HFFc6 (cell line): ENCODE data around the gene SART1. TPM values are rescaled to one million over a fixed set of nuclear protein-coding genes. Genes with fewer than 3 reads are reported as not detected.
"Not testable (repeated sequence)": the region's sequence is repeated elsewhere in the genome, so short reads cannot be mapped to it uniquely, and the experiment has no call there.

Experiments
- DNase-seq: peaks from one replicate; pipeline ENCODE4 v3.0.0-alpha.2; 2018
- H3K27ac Mint-ChIP-seq: 2 replicates; pipeline ENCODE4 v1.8.0; 2020; ENCODE audit warnings: mild to moderate bottlenecking, mixed read lengths
- H3K27me3 Mint-ChIP-seq: 2 replicates; pipeline ENCODE4 v1.8.0; 2021; ENCODE audit warnings: mild to moderate bottlenecking, moderate library complexity, mixed read lengths; ENCODE audit not compliant: insufficient read depth
- H3K36me3 Mint-ChIP-seq: 2 replicates; pipeline ENCODE4 v1.8.0; 2021; ENCODE audit warnings: low read depth, mixed read lengths
- H3K4me1 Mint-ChIP-seq: 2 replicates; pipeline ENCODE4 v1.8.0; 2020; ENCODE audit warnings: low read depth, mixed read lengths
- H3K4me3 Mint-ChIP-seq: 2 replicates; pipeline ENCODE4 v1.8.0; 2020; ENCODE audit warnings: mild to moderate bottlenecking, moderate library complexity, mixed read lengths
- H3K9me3 Mint-ChIP-seq: 2 replicates; pipeline ENCODE4 v1.8.0; 2020; ENCODE audit warnings: mild to moderate bottlenecking, mixed read lengths
- CTCF ChIP-seq: fragments of 200-600 bp; sonication (generic); IDR thresholded peaks from 2 replicates; pipeline ENCODE4 v1.5.0; 2021; ENCODE audit warnings: antibody characterized with exemption, mild to moderate bottlenecking
- total RNA-seq, 6 experiments: library from RNA; stranded (reverse); fragmentation: NEBNext Ultra II Directional; extraction: Animal tissue kit (Norgen Biotek cat#: 25700); gene quantifications; 2 replicates in 1 of 6; 3 replicates in 5 of 6; pipeline ENCODE4 v1.2.3, GENCODE V29; 2021

SART1 gene
- total RNA-seq, 6 experiments from 2014 or later, result 51.7 to 69.3 (median 61.0) TPM

GRCh38 chr11:66016793-66017177, 55.3 kb downstream of the SART1 start:
- Mint-ChIP-seq H3K4me3 (no peak overlapping the region), H3K4me1 (peaks cover 52% of the 10 kb centered on the region), H3K27me3 (no peaks in the 10 kb centered on the region; the same call in 1 of the 2 replicates), H3K27ac (no peak overlapping the region), H3K36me3 (no peaks in the 10 kb centered on the region), H3K9me3 (no peaks in the 10 kb centered on the region)
- no peak for TF ChIP-seq CTCF
- DNase-seq, result no peak

DNA sequence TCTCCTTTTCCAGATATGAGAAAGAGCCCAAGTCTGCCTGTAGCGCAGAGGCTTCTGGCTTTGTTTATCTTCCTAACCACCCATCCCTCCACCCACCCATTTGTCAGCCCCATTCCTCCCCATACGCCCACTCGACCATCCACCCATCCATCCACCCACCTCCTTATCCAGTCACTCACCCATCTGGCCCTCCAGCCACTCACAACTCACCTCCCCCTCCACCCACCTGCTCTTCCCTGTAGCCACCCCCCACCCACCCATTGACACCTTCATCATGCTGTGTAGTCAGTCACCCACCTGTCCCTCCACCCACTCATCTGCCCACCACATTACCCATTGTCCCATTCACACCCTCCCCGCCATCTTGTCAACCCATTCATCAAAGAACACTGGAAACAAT, 55.8 kb downstream of the SART1 start:
- peaks cover 54% of the 10 kb centered on the region for H3K4me1 Mint-ChIP-seq
- H3K27me3 Mint-ChIP-seq, result no peaks in the 10 kb centered on the region; the same call in 1 of the 2 replicates
- H3K36me3 Mint-ChIP-seq, result no peaks in the 10 kb centered on the region
- no peak overlapping the region for H3K4me3 Mint-ChIP-seq
- no peak for DNase-seq
- TF ChIP-seq CTCF, result no peak
- H3K9me3 Mint-ChIP-seq, result no peaks in the 10 kb centered on the region
- no peak overlapping the region for H3K27ac Mint-ChIP-seq

DNA sequence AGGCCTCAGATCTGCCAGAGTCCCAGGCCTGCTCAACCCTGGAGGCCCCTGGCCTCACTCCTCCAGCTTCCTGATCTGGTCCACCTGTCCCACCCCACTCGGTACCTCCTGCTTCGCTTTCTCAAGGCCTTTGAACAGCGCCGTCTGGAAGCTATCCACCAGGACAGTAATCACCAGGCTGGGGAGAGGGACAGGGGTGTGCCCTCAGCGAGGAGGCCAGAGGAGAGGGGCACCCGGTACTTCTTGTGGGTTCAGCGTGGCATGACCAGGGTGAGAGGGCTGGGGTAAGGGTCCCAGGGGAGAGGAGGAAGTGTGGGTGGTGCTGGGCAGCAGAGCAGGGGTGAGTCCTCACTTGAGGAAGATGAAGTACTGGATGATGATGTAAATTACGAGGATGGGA, 58.7 kb downstream of the SART1 start:
- no peaks in the 10 kb centered on the region for H3K36me3 Mint-ChIP-seq
- TF ChIP-seq CTCF, result no peak
- DNase-seq, result no peak
- no peak overlapping the region for H3K4me3 Mint-ChIP-seq
- peak overlapping the region; percentile 78; the same call in 1 of the 2 replicates for H3K27ac Mint-ChIP-seq
- H3K4me1 Mint-ChIP-seq, result peaks cover 42% of the 10 kb centered on the region
- H3K9me3 Mint-ChIP-seq, result no peaks in the 10 kb centered on the region
- H3K27me3 Mint-ChIP-seq, result no peaks in the 10 kb centered on the region; the same call in 1 of the 2 replicates

DNA sequence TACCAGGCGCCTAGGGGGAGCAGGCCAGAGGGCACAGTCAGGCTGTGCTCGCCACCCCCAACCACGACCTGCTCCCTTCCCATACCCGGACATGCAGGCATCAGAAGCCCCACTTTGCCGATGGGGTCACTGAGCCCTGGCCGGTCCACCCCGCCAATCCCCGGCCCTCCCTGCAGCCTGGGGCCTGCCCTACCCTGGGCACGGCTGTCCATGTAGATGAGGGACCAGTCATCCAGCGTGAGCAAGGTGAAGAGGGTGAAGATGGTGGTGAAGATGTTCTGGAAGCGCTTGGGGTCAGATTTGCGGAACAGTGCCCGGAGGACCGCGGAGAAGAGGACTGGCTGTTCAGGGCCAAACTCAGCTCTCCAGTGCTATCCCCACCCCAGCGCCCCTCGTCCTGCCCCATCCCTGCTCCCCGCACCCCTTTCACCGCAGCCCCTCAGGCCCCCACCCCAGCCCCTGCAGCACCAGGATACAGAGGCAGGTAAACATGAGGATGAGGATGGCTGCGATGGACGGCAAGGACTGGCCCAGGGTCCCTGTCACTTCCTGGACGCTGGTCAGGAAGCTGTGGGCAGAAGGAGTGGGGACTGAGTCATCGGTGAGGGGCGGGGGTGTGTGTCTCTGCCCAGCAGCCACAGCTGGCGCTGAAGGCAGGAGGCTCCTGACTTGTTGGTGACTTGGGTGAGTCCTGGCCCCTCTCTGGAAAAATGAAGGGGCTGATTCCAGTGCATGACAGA, 59.3 kb downstream of the SART1 start:
- DNase-seq, result peak; percentile 79
- Mint-ChIP-seq H3K27me3 (no peaks in the 10 kb centered on the region; the same call in 1 of the 2 replicates), H3K9me3 (no peaks in the 10 kb centered on the region), H3K27ac (peak overlapping the region; percentile 78), H3K4me3 (peak overlapping the region; percentile 64), H3K4me1 (peaks cover 36% of the 10 kb centered on the region), H3K36me3 (no peaks in the 10 kb centered on the region)
- TF ChIP-seq CTCF, result no peak

DNA sequence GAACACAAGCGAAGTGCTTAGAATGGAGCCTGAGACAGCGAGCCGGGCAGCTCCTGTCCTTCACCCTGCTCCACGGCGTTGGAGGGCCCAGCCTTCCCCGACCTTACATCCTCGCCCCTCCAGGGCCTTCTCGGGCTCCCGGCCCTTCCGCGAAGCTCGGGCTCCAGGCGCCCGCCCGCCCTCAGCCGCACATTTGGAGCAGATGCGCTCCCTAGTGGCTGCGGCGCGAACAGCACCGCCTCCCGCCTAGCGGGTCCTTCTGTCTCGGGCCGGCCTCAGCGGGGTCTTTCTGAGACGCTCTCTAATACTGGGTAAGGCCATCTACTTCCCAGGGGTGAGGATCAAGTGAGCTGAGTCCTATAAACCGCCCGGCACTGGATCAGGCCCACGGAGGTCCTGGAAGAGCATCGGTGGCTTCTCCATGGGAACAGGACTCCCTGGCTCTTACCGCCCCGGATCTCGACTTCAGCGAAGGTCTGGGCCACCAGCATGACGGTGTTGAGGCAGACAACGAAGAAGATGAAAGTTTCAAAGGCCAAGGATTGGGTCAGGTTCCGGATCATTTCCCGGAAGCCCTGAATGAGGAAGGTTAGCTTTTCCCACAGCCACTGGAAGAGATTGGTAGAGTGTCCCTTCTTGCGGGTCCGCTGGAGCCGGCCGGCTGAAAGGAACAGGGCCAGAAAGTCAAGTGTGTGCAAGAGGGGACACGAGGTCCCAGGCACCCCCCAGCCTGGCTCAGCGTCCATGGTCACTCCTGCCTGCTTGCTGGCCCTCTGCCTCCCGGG, 61.1 kb downstream of the SART1 start:
- Mint-ChIP-seq H3K36me3 (no peaks in the 10 kb centered on the region), H3K4me3 (peak overlapping the region; percentile 68), H3K4me1 (peaks cover 27% of the 10 kb centered on the region), H3K27me3 (no peaks in the 10 kb centered on the region; the same call in none of the 2 replicates), H3K9me3 (no peaks in the 10 kb centered on the region), H3K27ac (no peak overlapping the region)
- DNase-seq, result peak; percentile 24
- peak; percentile 96 for TF ChIP-seq CTCF

DNA sequence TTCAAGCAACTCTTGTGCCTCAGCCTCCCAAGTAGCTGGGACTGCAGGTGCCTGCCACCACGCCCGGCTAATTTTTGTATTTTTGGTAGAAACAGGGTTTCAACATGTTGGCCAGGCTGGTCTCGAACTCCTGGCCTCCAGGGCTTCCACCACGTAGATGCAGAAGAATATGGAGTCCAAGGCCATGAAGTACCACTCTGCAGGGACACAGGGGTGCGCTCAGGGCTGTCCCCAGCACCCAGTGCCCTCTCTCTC, 61.6 kb downstream of the SART1 start:
- not testable (repeated sequence) for DNase-seq, H3K27me3 Mint-ChIP-seq, H3K27ac Mint-ChIP-seq, H3K36me3 Mint-ChIP-seq, H3K9me3 Mint-ChIP-seq, H3K4me3 Mint-ChIP-seq
- peaks cover 27% of the 10 kb centered on the region for H3K4me1 Mint-ChIP-seq
